GDM1 (cell line): ENCODE results near the gene NPPB.
A peak's percentile ranks its signal among the peaks of the same experiment; 100 is the strongest.

Experiments
- DNase-seq: peaks from one replicate; lab custom pipeline; 2025; lab: John Stamatoyannopoulos, UW

The NPPB gene

GRCh38 chr1:11880911-11881748 is 22.4 kb upstream of the NPPB start:
- DNase-seq: no peak

GRCh38 chr1:11880181-11880575 is 21.4 kb upstream of the NPPB start:
- no peak for DNase-seq

GRCh38 chr1:11879311-11880180 is 20.8 kb upstream of the NPPB start:
- DNase-seq: no peak

GRCh38 chr1:11878891-11879190 is 20.1 kb upstream of the NPPB start:
- no peak for DNase-seq

- no peak for DNase-seq
Observed at GRCh38 chr1:11878081-11878890, 19.5 kb upstream of the NPPB start.

- DNase-seq: no peak
Observed at GRCh38 chr1:11877074-11877473, 18.3 kb upstream of the NPPB start.

GRCh38 chr1:11875094-11875493 is 16.3 kb upstream of the NPPB start:
- DNase-seq: no peak

GRCh38 chr1:11874624-11875023 is 15.9 kb upstream of the NPPB start:
- no peak for DNase-seq

- no peak for DNase-seq
Observed at GRCh38 chr1:11874258-11874562, 15.5 kb upstream of the NPPB start.

- DNase-seq: no peak
Observed at GRCh38 chr1:11873395-11874257, 14.9 kb upstream of the NPPB start.

GRCh38 chr1:11872545-11872944 is 13.8 kb upstream of the NPPB start:
- no peak for DNase-seq

- DNase-seq: no peak
Observed at GRCh38 chr1:11869650-11870207, 11.0 kb upstream of the NPPB start.

GRCh38 chr1:11869104-11869503 is 10.4 kb upstream of the NPPB start:
- DNase-seq: no peak

GRCh38 chr1:11868331-11868980 is 9.7 kb upstream of the NPPB start:
- no peak for DNase-seq

GRCh38 chr1:11862890-11863289 is 4.1 kb upstream of the NPPB start:
- DNase-seq: no peak

- DNase-seq: no peak
Observed at GRCh38 chr1:11860587-11860986, 1.8 kb upstream of the NPPB start.

GRCh38 chr1:11860083-11860482 is 1.3 kb upstream of the NPPB start:
- no peak for DNase-seq

- DNase-seq: peak; percentile 57
Observed at GRCh38 chr1:11858968-11859871, 475 bp upstream of the NPPB start.

- no peak for DNase-seq
Observed at GRCh38 chr1:11858158-11858557, 587 bp downstream of the NPPB start.
